HG03196 (cell line): Measurements from ENCODE around the gene RBM4.

Source experiments
- ATAC-seq: cut with Tn5 transposase; IDR thresholded peaks from one replicate; pipeline ENCODE4 v1.9.1; 2021; ENCODE audit not compliant: unreplicated experiment

Gene RBM4

DNA sequence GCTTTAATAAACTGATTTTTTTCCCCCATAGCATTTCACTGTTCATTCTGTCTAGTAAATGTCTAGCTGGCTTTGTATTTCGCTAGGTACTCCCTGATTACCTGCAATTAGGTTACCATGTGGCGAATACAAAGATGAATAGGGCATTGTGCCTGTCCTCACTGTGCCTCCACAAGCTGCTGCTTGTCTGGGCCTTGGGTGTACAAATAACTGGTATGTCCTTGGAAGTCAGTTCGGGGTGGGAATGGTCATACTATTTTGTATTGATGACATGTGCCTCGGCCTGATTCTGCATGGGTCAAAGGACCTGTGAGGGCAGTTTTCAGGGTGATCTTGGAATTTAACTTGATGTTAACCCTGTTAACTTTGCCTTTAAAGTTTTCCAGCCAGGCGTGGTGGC lies 11.4 kb downstream of the RBM4 start:
- no peak for ATAC-seq

DNA sequence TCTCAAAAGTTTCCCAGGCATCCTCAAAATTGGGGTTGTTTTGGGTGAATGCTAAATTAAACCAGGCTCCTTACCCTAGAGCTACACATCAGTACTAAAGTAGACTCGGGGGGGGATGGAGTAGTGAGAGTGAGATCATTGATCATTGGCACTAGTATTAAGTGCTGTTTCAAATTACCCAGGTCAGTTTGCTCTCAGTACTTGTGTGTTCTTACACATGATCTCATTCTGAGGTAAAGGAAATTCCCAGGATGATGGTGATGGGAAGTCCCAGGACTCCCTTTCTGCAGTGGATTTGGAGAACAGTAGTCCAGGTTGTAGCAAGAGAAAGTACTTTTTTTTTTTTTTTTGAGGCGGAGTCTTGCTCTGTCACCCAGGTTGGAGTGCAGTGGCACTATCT lies 12.5 kb downstream of the RBM4 start:
- no peak for ATAC-seq

DNA sequence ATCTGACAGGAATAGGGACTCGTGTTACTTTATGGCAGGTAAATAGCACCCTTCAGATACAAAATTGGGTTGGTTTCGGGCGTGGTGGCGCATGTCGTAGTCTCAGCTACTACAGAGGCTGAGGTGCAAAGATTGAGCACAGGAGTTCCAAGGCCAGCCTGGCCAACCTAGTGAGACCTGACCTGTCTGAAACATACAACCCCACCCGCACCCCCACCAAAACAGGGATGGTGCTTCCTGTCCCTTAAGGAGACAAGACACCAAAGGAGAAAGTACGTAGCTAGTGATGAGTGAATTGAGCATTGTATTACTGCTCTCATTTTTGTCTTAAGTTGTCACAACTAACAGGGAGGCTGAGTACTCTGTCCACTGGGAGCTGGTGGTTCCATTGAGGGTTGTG lies 14.1 kb downstream of the RBM4 start:
- ATAC-seq = no peak

DNA sequence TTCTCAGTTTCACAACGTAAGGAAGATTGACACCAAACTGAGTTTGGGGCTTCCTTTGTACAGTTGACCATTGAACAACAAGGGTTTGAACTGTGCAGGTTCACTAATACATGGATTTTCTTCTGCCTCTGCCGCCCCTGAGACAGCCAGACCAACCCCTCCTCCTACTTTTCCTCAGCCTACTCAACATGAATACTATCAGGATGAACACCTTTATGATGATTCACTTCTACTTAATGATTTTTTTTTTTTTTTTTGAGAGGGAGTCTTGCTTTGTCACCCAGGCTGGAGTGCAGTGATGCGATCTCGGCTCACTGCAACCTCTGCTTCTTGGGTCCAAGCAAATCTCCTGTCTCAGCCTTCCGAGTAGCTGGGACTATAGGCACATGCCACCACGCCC lies 14.6 kb downstream of the RBM4 start:
- ATAC-seq = no peak

DNA sequence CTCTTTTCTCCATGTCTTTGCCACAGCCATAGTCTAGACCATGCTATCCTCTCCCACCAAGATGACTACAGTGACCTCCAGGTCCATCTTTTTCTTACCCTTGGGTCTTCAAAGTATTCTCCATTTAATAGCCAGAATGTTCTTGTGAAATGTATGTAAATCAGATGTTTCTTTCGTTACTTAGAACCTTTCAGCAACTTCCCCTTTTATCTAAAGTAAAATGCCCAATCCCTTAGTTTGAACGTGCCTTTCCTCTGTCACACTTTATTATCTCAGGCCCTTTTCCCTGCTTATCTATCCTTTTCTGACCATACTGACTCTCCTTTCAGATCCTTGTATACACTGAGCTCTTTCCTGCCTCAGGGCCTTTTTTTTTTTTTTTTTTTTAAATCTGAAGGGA lies 21.3 kb downstream of the RBM4 start:
- no peak for ATAC-seq

- ATAC-seq = no peak
Observed at GRCh38 chr11:66663741-66664296, 25.3 kb downstream of the RBM4 start.

GRCh38 chr11:66665369-66665768 lies 26.9 kb downstream of the RBM4 start:
- ATAC-seq = no peak

DNA sequence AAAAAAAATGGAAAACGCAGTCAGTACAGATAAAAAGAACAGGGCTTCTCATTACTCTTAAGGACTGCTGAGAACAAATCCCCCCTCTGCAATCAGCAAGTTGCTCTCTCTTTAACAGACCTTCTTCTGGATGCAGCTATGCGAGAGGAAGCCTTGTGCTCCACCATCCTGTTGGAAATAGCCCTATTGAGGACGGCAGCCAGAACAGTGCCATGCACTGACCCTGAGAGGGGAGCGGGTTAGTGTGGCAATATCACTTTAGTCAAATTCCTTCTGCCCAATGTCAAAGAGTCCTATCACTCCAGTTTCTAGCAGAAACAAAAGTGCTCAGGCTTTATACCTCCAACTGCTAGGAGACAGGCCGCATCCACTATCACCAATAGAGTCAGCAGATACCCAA lies 32.3 kb downstream of the RBM4 start:
- ATAC-seq = no peak

GRCh38 chr11:66674964-66675602 lies 36.6 kb downstream of the RBM4 start:
- ATAC-seq = no peak

DNA sequence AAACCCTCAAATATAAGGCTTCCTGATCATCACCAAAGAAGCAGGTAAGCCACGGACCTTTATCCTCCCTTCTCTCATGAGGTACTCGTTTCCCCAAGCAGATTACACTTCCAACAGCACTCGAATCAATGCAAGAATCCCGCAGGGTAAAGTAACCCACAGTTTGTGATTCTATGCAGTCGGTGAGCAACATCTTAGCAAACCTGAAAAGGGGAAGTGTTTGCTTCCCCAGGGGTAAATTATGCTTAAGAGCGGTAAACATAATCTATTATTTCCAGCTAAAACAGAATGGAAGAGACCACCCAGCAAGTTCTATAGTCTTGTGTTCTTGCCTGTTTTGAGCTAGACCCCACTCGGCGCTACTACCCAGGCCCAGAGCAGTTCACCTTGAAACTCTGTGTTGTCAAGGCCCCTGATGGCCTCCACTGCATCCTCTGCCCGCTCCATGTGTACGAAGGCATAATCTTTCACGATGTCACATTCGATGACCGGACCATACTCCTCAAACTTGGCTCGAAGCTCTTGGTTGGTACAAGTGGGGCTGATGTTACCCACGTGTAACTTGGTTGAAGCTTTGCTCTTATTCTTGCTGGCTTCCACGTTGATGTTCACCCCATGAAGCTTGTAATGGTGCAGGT lies 37.9 kb downstream of the RBM4 start:
- ATAC-seq = no peak

DNA sequence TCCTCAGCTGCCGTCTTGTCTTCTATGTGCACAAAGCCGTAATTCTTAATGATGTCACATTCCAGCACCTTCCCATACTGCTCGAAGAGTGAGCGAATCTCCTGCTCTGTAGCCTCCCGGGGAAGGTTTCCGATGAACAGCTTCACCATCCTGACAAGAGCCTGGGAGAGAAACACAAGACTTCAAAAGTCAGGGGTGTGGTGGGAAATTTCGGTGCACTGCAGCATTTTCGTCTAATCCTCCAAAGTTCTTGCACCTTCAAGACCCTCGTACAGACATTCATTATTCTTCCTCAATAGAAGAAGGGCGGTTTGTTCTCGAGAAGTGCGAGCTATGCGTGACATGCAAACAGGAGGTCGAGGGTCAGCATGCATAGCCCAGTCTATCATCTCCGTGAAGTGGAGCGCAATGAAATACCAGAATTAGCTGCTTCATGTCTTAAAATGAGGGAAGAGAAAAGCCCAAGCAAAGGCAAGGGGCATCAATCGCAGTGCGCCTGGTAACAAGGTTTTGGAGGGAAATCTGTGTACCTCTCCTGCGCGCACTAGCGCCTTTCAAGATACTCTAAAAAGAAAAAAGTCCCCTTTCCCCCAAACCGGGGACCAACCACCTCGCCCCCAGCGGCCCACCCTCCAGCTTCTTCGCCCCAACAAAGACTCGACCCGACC lies 38.6 kb downstream of the RBM4 start:
- no peak for ATAC-seq

DNA sequence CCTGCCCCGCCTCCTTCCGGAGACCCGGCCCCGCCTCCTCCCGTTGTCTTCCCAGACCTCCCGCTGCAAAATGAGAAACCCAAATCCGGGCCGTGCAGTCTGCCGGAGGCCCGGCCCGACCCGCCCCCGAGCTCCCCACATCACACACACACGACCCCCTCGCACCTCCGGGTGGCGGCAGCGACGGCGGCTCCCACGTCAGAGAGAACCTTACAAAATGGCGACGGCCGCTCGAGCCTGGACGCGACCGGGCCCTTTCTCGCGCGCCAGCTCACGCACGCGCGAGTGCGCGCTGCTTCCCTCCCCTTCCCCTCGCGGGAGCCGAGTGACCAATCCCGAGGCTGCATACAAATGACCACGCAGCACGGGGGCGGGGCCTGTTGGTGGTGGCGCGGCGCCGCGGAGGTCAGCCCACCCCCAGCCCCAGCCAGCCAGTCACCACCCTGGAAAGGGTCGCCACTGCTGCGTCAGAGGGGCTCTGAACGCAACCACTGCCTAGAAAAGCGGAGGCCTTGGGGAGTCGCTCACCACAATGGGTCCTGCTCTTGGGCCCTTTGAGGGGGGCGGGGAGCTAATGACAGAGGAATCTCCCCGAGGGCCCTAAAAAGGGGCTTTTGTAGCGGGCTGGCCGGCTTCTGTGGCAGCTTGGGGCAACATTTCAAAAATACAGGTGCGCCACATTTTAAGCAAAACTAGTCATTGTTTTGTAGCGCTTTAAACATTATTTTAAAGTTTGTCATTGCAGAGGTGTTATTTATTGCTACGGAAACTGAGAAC lies 39.3 kb downstream of the RBM4 start, which contains the start of gene RBM4B:
Gene RBM4B, minus strand, starts transcription at position 289 of the 777 bp plus-strand sequence. CDS start 808 bp downstream, outside the sequence.
- ATAC-seq = peak; percentile 81

DNA sequence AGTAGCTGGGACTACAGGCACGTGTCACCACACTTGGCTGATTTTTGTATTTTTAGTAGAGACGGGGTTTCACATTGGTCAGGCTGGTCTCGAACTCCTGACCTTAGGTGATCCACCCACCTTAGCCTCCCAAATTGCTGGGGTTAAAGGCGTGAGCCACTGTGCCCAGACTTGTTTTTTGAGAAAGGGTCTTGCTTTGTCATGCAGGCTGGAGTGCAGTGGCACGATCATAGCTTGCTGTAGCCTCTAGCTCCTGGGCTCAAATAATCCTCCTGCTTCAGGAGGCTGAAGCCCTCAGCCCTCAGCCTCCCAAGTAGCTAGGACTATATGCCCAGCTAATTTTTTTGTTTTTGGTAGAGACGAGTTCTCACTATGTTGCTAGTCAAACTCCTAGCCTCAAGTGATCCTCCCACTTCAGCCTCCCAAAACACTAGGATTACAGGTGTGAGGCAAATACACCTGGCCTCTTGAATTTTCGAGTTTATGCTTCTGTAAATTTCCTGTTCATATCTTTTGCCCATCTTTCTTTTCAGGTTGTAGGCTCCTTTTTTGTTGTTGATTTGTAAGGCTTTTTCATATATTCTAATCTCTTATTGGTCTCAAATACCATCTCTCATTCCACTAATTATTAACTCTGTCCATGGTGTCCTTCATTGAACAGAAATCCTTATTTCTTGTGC lies 42.6 kb downstream of the RBM4 start:
- no peak for ATAC-seq

DNA sequence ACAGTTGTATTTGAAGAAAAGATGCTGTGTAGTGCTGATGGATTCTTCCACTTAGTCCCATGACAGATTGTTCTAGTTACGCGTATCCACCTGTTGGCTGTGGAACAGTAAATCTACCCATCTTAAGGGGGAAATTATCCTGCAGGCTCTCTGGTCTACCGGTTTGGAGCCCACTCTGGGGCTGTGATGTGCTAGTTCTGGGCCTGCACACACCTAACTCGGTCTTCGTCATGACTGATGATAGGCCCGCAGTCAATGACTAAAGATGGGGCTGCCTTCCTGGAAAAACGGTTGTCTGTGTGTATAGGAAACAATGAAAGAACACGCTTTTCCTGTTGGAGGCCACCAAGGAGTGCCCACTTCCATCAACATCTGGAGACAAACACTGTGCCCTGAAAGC lies 45.4 kb downstream of the RBM4 start:
- ATAC-seq = no peak

- ATAC-seq = no peak
Observed at GRCh38 chr11:66684635-66685034, 46.1 kb downstream of the RBM4 start.

DNA sequence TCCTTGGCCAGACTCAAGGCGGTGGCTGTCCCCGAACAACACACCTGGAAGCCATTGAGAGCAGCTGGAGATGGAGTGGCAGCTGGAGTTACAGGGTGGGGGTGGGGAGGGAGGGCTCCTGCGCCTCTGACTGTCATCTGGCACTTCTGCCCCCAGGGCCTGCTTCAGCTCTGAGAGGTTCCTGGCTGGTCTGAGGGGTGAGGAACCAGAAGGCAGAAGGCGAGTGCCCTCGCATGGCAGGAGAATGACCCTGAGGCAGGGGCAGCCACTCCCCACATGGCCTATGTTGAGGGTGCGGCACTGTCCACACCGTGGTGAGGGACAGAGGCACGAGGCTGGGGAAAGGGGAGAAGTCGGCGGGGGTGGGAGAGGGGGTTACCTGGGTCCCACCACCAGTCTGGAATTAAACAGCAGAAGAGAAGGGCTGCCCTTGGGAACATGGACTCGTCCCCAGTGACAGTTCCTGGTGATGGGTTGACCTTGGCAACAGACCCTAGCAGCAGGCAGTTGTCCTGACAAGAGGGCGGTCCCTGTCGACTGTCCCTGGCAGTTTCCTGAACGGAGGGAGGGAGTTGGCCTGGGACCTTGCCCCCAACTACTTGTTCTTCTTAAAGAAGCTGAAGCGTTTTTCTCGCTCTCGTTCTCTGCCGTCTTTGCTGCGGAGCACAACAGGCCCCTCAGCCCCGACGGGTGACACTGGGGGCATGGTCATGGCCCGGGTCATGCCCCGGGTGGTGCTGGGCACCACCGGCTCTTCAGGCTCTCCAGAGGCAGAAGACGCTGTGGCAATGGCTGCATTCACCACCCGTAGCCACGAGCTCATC lies 47.0 kb downstream of the RBM4 start:
- ATAC-seq = no peak

DNA sequence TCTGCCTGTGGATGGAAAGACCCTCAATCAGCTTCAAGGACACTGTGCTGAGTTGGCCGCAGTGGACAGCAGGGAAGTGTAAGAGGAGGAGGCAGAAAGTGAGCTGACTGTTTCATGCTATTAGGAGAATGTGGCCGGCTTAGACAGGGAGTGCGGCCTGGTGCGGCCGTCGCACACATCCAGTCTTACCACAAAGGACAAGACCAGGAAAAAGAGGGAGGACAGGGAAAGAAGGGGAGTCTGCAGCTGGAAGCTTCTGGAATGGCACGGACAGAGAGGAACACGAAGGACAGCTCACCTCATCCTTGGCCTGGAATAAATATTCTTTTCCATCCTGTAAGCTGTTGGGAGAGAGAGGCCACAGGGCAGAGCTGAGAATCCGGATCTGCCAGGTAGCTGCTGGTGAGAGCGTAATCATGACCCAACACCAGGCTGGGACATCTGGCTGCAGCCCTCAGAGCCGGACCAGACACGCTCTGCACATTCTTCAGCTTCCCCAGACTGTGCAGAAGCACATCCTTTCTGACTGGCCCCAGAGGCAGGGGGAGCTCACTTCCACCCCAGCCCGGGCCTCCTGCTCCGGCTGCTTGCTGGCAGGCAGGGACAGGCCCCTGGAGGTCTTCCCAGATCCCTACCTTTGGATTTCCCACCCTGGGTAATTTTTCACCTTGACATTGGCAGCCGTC lies 47.7 kb downstream of the RBM4 start:
- ATAC-seq = no peak

DNA sequence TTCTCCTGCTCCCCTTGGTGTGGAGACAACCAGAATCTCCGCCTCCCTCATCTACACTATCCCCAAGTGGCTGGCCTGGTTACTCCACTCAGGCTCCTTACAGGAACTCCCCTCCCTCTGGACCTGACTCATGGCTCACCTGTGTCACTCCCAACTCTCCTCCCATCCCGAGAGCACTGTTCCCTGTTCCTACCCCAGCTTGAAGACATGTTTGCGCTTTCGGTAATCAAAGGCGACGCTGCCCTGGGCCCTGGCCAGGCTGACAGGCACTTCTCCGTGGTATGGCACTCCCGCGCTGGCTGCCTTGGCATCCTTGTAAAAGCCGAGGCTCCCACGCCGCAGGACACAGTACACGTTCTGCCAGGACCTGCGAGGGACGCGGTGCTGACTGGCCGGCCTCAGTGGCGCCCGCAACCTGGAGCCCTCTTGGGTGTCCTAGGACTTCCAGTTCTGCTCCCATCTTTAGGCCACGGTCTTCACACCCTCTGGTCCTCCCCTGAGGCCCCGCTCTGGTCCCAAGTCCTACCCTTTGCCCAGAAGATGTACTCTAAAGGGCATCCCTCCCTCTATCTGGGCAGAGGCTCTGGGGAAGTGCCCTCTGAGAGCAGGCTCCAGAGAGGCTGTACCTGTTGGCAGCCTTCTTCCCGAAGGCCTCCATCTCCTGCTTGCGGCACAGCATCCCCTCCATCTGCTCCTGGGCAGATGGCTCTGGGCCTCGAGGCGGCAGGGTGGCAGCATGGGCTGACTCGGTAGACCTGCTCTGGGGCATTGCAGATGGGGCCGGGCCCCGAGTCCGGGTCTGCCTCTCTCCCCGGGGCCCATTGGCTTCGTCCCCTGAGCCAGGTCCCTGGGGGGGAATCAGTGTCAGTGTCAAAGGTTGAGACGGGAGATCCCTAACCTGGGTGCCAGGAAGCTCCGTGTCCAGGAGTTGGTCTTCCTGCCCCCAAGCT lies 48.6 kb downstream of the RBM4 start:
- no peak for ATAC-seq
